HS-5 (cell line): ENCODE data around the gene AOPEP.

Experiments
- DNase-seq: peaks from one replicate; pipeline ENCODE4 v3.0.0-alpha.2; 2012; ENCODE audit warnings: low read depth

The AOPEP gene

GRCh38 chr9:95099321-95100070, 373.0 kb downstream of the AOPEP start:
- DNase-seq, result no peak

GRCh38 chr9:95100071-95100627, 373.6 kb downstream of the AOPEP start:
- DNase-seq, result no peak

GRCh38 chr9:95101326-95101725, 374.8 kb downstream of the AOPEP start:
- DNase-seq, result no peak

GRCh38 chr9:95102001-95102433, 375.5 kb downstream of the AOPEP start:
- DNase-seq, result no peak

GRCh38 chr9:95102572-95102971, 376.1 kb downstream of the AOPEP start:
- DNase-seq, result no peak

GRCh38 chr9:95103281-95103771, 376.8 kb downstream of the AOPEP start:
- no peak for DNase-seq

- DNase-seq, result no peak
These were observed 377.5 kb downstream of the AOPEP start for GRCh38 chr9:95103871-95104580.

- no peak for DNase-seq
These were observed 378.1 kb downstream of the AOPEP start for GRCh38 chr9:95104581-95104960.

- DNase-seq, result no peak
These were observed 378.5 kb downstream of the AOPEP start for GRCh38 chr9:95104980-95105379.

- DNase-seq, result no peak
These were observed 379.2 kb downstream of the AOPEP start for GRCh38 chr9:95105519-95106287.

- no peak for DNase-seq
These were observed 380.7 kb downstream of the AOPEP start for GRCh38 chr9:95107001-95107749.

- no peak for DNase-seq
These were observed 381.5 kb downstream of the AOPEP start for GRCh38 chr9:95107976-95108375.

- DNase-seq, result no peak
These were observed 382.3 kb downstream of the AOPEP start for GRCh38 chr9:95108777-95109176.

- DNase-seq, result no peak
These were observed 383.0 kb downstream of the AOPEP start for GRCh38 chr9:95109456-95109855.

GRCh38 chr9:95110921-95111525, 384.5 kb downstream of the AOPEP start:
- DNase-seq, result no peak

GRCh38 chr9:95111716-95112115, 385.2 kb downstream of the AOPEP start:
- no peak for DNase-seq

GRCh38 chr9:95112436-95113280, 386.2 kb downstream of the AOPEP start:
- no peak for DNase-seq

- DNase-seq, result no peak
These were observed 388.6 kb downstream of the AOPEP start for GRCh38 chr9:95115104-95115503.

GRCh38 chr9:95116002-95116807, 389.7 kb downstream of the AOPEP start:
- no peak for DNase-seq
